ENCODE measurements around the gene MGLL.
A peak's percentile ranks its signal among the peaks of the same experiment; 100 is the strongest.

GRCh38 chr3:127823426-127823857, 1.1 kb upstream of the MGLL start:
- TF ChIP-seq CTCF (IDR thresholded peaks at IDR 0.05 in 4 of 5, conservative IDR thresholded peaks at IDR 0.05 in 1 of 5) (peak in 4 of 5 experiments; percentile 43 to 60 (median 46)), POLR2A (IDR thresholded peaks at IDR 0.05) (no peak)

All from gastrocnemius medialis (tissue), 4 donors.